Osteoblast (primary cell): Measurements from ENCODE around the gene OR11H6. TPM values are rescaled to one million over a fixed set of nuclear protein-coding genes. Genes with fewer than 3 reads are reported as not detected.

ENCODE experiments used
- DNase-seq: peaks from one replicate; pipeline ENCODE4 v3.0.0; 2011; ENCODE audit warnings: low spot score, mixed read lengths; ENCODE audit not compliant: insufficient read length; ENCODE audit errors: missing footprints
- H2AFZ ChIP-seq: 2 replicates; pipeline ENCODE4 v1.6.0; 2011; ENCODE audit warnings: mild to moderate bottlenecking, low read length
- H3K27ac ChIP-seq: 2 replicates; pipeline ENCODE4 v1.5.1; 2011; ENCODE audit warnings: mild to moderate bottlenecking, low read depth, low read length, moderate library complexity
- H3K27me3 ChIP-seq: 2 replicates; pipeline ENCODE4 v1.6.0; 2012; ENCODE audit warnings: mild to moderate bottlenecking, control low read depth, inconsistent platforms, low read length, moderate library complexity; ENCODE audit not compliant: insufficient read depth
- H3K36me3 ChIP-seq: 2 replicates; pipeline ENCODE4 v1.5.1; 2011; ENCODE audit warnings: mild to moderate bottlenecking, low read length, control low read depth, moderate library complexity; ENCODE audit not compliant: insufficient read depth
- H3K4me1 ChIP-seq: 2 replicates; pipeline ENCODE4 v1.5.1; 2011; ENCODE audit warnings: mild to moderate bottlenecking, low read length, control low read depth, moderate library complexity; ENCODE audit not compliant: insufficient read depth
- H3K4me2 ChIP-seq: 2 replicates; pipeline ENCODE4 v1.6.0; 2011; ENCODE audit warnings: mild to moderate bottlenecking, low read length; ENCODE audit not compliant: insufficient read depth
- H3K4me3 ChIP-seq: fragments of 200-600 bp; sonication (generic); 3 replicates; pipeline ENCODE4 v1.5.1; 2012; ENCODE audit warnings: mild to moderate bottlenecking, low read length, inconsistent platforms; ENCODE audit not compliant: insufficient read depth
- H3K79me2 ChIP-seq: 2 replicates; pipeline ENCODE4 v1.6.0; 2012; ENCODE audit warnings: mild to moderate bottlenecking, low read length, control low read depth, inconsistent platforms; ENCODE audit not compliant: insufficient read depth
- H3K9me3 ChIP-seq: 2 replicates; pipeline ENCODE4 v1.5.1; 2011; ENCODE audit warnings: low read depth, low read length, control low read depth
- H4K20me1 ChIP-seq: 2 replicates; pipeline ENCODE4 v1.6.0; 2012; ENCODE audit warnings: mild to moderate bottlenecking, low read length, control low read depth; ENCODE audit not compliant: insufficient read depth
- total RNA-seq: library from RNA; depleted of rRNA; stranded (reverse); fragments of >200 nt; gene quantifications from 2 replicates; pipeline ENCODE4 v1.2.3, GENCODE V29; 2012
- TF ChIP-seq, protein P1 (sequence below): IDR thresholded peaks from 2 replicates; pipeline ENCODE4 v1.5.1; 2011; ENCODE audit warnings: mild to moderate bottlenecking, low read depth, low read length, moderate library complexity; ENCODE audit errors: extremely low read depth

The OR11H6 gene
- total RNA-seq, 1 donor = not detected

DNA sequence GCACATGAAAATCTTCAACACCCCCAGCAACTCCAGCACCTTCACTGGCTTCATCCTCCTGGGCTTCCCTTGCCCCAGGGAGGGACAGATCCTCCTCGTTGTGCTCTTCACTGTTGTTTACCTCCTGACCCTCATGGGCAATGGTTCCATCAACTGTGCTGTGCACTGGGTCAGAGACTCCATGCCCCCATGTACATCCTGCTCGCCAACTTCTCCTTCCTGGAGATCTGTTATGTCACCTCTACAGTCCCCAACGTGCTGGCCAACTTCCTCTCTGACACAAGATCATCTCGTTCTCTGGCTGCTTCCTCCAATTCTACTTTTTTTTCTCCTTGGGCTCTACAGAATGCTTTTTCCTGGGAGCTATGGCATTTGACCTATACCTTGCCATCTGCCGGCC, 44.3 kb upstream of the OR11H6 start:
- no peak overlapping the region for H3K4me3 ChIP-seq
- TF ChIP-seq, protein P1, sequence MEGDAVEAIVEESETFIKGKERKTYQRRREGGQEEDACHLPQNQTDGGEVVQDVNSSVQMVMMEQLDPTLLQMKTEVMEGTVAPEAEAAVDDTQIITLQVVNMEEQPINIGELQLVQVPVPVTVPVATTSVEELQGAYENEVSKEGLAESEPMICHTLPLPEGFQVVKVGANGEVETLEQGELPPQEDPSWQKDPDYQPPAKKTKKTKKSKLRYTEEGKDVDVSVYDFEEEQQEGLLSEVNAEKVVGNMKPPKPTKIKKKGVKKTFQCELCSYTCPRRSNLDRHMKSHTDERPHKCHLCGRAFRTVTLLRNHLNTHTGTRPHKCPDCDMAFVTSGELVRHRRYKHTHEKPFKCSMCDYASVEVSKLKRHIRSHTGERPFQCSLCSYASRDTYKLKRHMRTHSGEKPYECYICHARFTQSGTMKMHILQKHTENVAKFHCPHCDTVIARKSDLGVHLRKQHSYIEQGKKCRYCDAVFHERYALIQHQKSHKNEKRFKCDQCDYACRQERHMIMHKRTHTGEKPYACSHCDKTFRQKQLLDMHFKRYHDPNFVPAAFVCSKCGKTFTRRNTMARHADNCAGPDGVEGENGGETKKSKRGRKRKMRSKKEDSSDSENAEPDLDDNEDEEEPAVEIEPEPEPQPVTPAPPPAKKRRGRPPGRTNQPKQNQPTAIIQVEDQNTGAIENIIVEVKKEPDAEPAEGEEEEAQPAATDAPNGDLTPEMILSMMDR = no peak
- no peak overlapping the region for H3K4me2 ChIP-seq
- H3K36me3 ChIP-seq = no peaks in the 10 kb centered on the region
- no peaks in the 10 kb centered on the region for H3K9me3 ChIP-seq
- DNase-seq = no peak
- H3K27me3 ChIP-seq = no peaks in the 10 kb centered on the region
- H4K20me1 ChIP-seq = no peaks in the 10 kb centered on the region
- H3K4me1 ChIP-seq = no peaks in the 10 kb centered on the region
- no peak overlapping the region for H3K27ac ChIP-seq
- no peaks in the 10 kb centered on the region for H3K79me2 ChIP-seq
- H2AFZ ChIP-seq = no peak overlapping the region

- Histone ChIP-seq H3K36me3 (no peaks in the 10 kb centered on the region), H3K4me3 (no peak overlapping the region), H3K27ac (no peak overlapping the region), H3K27me3 (no peaks in the 10 kb centered on the region), H4K20me1 (no peaks in the 10 kb centered on the region), H3K4me1 (no peaks in the 10 kb centered on the region), H3K79me2 (no peaks in the 10 kb centered on the region), H3K9me3 (no peaks in the 10 kb centered on the region), H3K4me2 (no peak overlapping the region), H2AFZ (no peak overlapping the region)
- TF ChIP-seq, protein P1 = no peak
- DNase-seq = no peak
These were observed 43.6 kb upstream of the OR11H6 start for GRCh38 chr14:20179880-20180279.

- TF ChIP-seq, protein P1 = no peak
- no peak for DNase-seq
- H3K4me1 ChIP-seq = no peaks in the 10 kb centered on the region
- H3K27me3 ChIP-seq = no peaks in the 10 kb centered on the region
- no peak overlapping the region for H3K27ac ChIP-seq
- H2AFZ ChIP-seq = no peak overlapping the region
- no peaks in the 10 kb centered on the region for H4K20me1 ChIP-seq
- no peaks in the 10 kb centered on the region for H3K79me2 ChIP-seq
- H3K4me2 ChIP-seq = no peak overlapping the region
- no peaks in the 10 kb centered on the region for H3K36me3 ChIP-seq
- no peak overlapping the region for H3K4me3 ChIP-seq
- no peaks in the 10 kb centered on the region for H3K9me3 ChIP-seq
These were observed 43.0 kb upstream of the OR11H6 start for GRCh38 chr14:20180486-20180885.

DNA sequence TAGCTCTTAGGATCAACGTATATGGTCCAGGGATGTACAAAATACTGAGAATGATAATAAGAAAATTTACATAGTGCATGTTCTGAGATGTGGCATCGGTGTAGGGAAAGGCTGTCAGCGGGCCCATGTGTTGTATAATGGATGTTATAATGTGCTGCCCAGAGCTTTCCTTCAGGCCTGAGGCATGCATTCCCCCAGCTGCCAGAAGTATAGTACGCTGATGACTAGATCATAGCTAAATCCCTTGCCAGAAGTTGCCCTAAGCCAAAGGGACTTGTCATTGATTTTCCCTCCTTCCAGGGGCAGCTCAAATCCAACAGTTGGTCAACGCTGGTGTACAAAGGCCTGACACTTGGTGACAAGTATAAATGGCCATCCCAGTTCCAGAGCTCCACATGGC, 39.3 kb upstream of the OR11H6 start:
- no peaks in the 10 kb centered on the region for H3K27me3 ChIP-seq
- H3K9me3 ChIP-seq = no peaks in the 10 kb centered on the region
- no peaks in the 10 kb centered on the region for H3K79me2 ChIP-seq
- TF ChIP-seq, protein P1 = no peak
- no peaks in the 10 kb centered on the region for H4K20me1 ChIP-seq
- no peak overlapping the region for H2AFZ ChIP-seq
- H3K4me1 ChIP-seq = no peaks in the 10 kb centered on the region
- no peak overlapping the region for H3K4me2 ChIP-seq
- no peak overlapping the region for H3K27ac ChIP-seq
- no peak overlapping the region for H3K4me3 ChIP-seq
- no peaks in the 10 kb centered on the region for H3K36me3 ChIP-seq
- DNase-seq = no peak
